Esophagus squamous epithelium (tissue), 4 donors: ENCODE results near the gene SYNRG.
"Not testable (repeated sequence)": the region's sequence is repeated elsewhere in the genome, so short reads cannot be mapped to it uniquely, and the experiment has no call there.

Source experiments
- CTCF ChIP-seq, 6 experiments: fragments of 450-650 bp in 4 of 6; fragments of 200-600 bp in 2 of 6; sonication (generic) in 2 of 6; IDR thresholded peaks; one replicate each; pipeline ENCODE4 v1.5.1; 2016 to 2019; ENCODE audit warnings: antibody characterized with exemption in 6 of 6, mild to moderate bottlenecking in 4 of 6, moderate library complexity in 4 of 6
- POLR2A ChIP-seq, 4 donors: fragments of 450-650 bp; IDR thresholded peaks; one replicate each; pipeline ENCODE4 v1.6.1; 2017; ENCODE audit warnings: antibody characterized with exemption in 4 of 4, mild to moderate bottlenecking in 4 of 4, moderate library complexity in 3 of 4

DNA sequence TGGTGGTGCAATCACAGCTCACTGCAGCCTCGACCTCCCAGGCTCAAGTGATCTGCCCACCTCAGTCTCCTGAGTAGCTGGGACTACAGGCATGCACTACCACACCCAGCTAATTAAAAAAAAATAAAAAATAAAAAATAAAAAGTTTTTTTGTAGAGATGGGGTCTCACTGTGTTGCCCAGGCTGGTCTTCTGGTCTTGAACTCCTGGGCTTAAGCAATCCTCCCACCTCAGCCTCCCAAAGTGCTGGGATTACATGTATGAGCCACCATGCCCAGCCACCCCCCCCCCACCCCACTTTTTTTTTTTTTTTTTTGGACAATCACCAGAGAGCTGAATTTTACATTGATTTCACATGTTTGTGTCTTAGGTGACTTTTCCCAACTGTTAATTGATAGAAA lies 97.6 kb downstream of the SYNRG start:
- not testable (repeated sequence) for TF ChIP-seq CTCF, POLR2A (IDR thresholded peaks at IDR 0.05)
